CD4-positive, alpha-beta T cell treated with Interleukin-6 for 4 hours (primary cell): ENCODE measurements around the gene RASSF5.
"Not testable (repeated sequence)": the region's sequence is repeated elsewhere in the genome, so short reads cannot be mapped to it uniquely, and the experiment has no call there.

Experiments
- DNase-seq: peaks from one replicate; pipeline ENCODE4 v3.0.0-alpha.2; 2020; ENCODE audit warnings: mixed read lengths

The RASSF5 gene

GRCh38 chr1:206573319-206573718 lies 66.0 kb downstream of the RASSF5 start:
- no peak for DNase-seq

GRCh38 chr1:206573762-206574161 lies 66.4 kb downstream of the RASSF5 start:
- no peak for DNase-seq

GRCh38 chr1:206575165-206575893 lies 68.0 kb downstream of the RASSF5 start:
- peak; percentile 65 for DNase-seq

- no peak for DNase-seq
Observed at GRCh38 chr1:206575894-206576737, 68.8 kb downstream of the RASSF5 start.

GRCh38 chr1:206577626-206578025 lies 70.3 kb downstream of the RASSF5 start:
- DNase-seq = no peak

GRCh38 chr1:206578068-206578977 lies 71.0 kb downstream of the RASSF5 start:
- peak; percentile 48 for DNase-seq

GRCh38 chr1:206578978-206579374 lies 71.6 kb downstream of the RASSF5 start:
- no peak for DNase-seq

GRCh38 chr1:206579747-206580437 lies 72.6 kb downstream of the RASSF5 start:
- DNase-seq = peak; percentile 86

- DNase-seq = no peak
Observed at GRCh38 chr1:206580438-206581113, 73.2 kb downstream of the RASSF5 start.

- DNase-seq = not testable (repeated sequence)
Observed at GRCh38 chr1:206581114-206581497, 73.8 kb downstream of the RASSF5 start.

- DNase-seq = peak; percentile 76
Observed at GRCh38 chr1:206581571-206581981, 74.2 kb downstream of the RASSF5 start.

GRCh38 chr1:206582537-206582936 lies 75.2 kb downstream of the RASSF5 start:
- no peak for DNase-seq

- peak; percentile 33 for DNase-seq
Observed at GRCh38 chr1:206582971-206583706, 75.8 kb downstream of the RASSF5 start.

- peak; percentile 92 for DNase-seq
Observed at GRCh38 chr1:206583707-206584648, 76.6 kb downstream of the RASSF5 start.

GRCh38 chr1:206584683-206585082 lies 77.4 kb downstream of the RASSF5 start:
- no peak for DNase-seq

- no peak for DNase-seq
Observed at GRCh38 chr1:206586501-206587445, 79.4 kb downstream of the RASSF5 start.

- no peak for DNase-seq
Observed at GRCh38 chr1:206587904-206588303, 80.6 kb downstream of the RASSF5 start.

GRCh38 chr1:206588492-206588891 lies 81.2 kb downstream of the RASSF5 start:
- DNase-seq = no peak

- no peak for DNase-seq
Observed at GRCh38 chr1:206589206-206589605, 81.9 kb downstream of the RASSF5 start.
